ENCODE results near the gene BPIFA3. TPM values are rescaled to one million over a fixed set of nuclear protein-coding genes. Genes with fewer than 3 reads are reported as not detected.

The BPIFA3 gene
- total and polyA plus RNA-seq, 2 of the 8 experiments (the other 6 are each of a cell fraction or from before 2014, with no cell fraction given), result not detected

GRCh38 chr20:33209789-33210188 is 7.4 kb upstream of the BPIFA3 start:
- Histone ChIP-seq H2BK12ac (ENCODE audit: low read depth, low read length) (no peak overlapping the region), H2BK5ac (ENCODE audit: low read depth, low read length) (no peak overlapping the region), H3K23me2 (ENCODE audit: low read depth, low read length) (no peaks in the 10 kb centered on the region), H3K27me3 (replicated peaks in 1 of 4; ENCODE audit: control insufficient read depth in 3 of 4, extremely low read depth in 1 of 4, insufficient read depth in 3 of 4, low read length in 3 of 4) (peaks cover 0 to 3% (median 1%) of the 10 kb centered on the region in 4 experiments; a peak in 4 of 7 replicates), H3K4me1 (replicated peaks in 1 of 4; ENCODE audit: control insufficient read depth in 3 of 4, insufficient read depth in 4 of 4, low read length in 3 of 4) (0 out of 7 replicates have a peak, but pooled peaks cover 0 to 2% (median 0%) of the 10 kb centered on the region in 4 experiments), H2BK15ac (ENCODE audit: low read length) (no peak overlapping the region), H3K18ac (ENCODE audit: extremely low read depth, low read length) (no peak overlapping the region), H3K9me3 (ENCODE audit: insufficient read depth in 2 of 2, low read depth in 1 of 2, low read length in 1 of 2) (no peaks in the 10 kb centered on the region), H2BK120ac (replicated peaks; ENCODE audit: low read depth, low read length) (no peak overlapping the region), H3K56ac (replicated peaks; ENCODE audit: insufficient read length, low read depth, low read length) (no peak overlapping the region), H3K79me1 (ENCODE audit: low read depth, low read length) (no peaks in the 10 kb centered on the region), H2AK5ac (ENCODE audit: low read depth, low read length) (no peak overlapping the region), H4K91ac (replicated peaks; ENCODE audit: insufficient read length, low read length) (no peak overlapping the region), H4K5ac (ENCODE audit: insufficient read length, low read depth, low read length) (no peak overlapping the region), H3K4me3 (ENCODE audit: extremely low read depth in 1 of 4, insufficient read depth in 2 of 4, low read depth in 3 of 4, low read length in 4 of 4) (no peak overlapping the region), H4K20me1 (replicated peaks in 1 of 2; ENCODE audit: control insufficient read depth in 1 of 2, insufficient read depth in 2 of 2, low read length in 2 of 2) (peaks cover 0 to 3% of the 10 kb centered on the region in 2 experiments), H3K9ac (replicated peaks in 1 of 4; ENCODE audit: extremely low read depth in 1 of 4, low read depth in 3 of 4, low read length in 3 of 4) (no peak overlapping the region), H3K27ac (ENCODE audit: low read depth, low read length) (no peak overlapping the region), H2AFZ (ENCODE audit: low read length) (0 out of 2 replicates have a peak overlapping the region, but pooled peaks have one; percentile 42), H3K79me2 (ENCODE audit: control insufficient read depth in 1 of 2, insufficient read depth in 2 of 2, low read length in 2 of 2) (no peaks in the 10 kb centered on the region), H3K4me2 (ENCODE audit: insufficient read depth in 1 of 2, low read depth in 2 of 2, low read length in 2 of 2) (peak overlapping the region; percentile 44 to 53), H3K4ac (replicated peaks; ENCODE audit: insufficient read length, low read depth, low read length) (no peak overlapping the region), H3K14ac (ENCODE audit: insufficient read length) (no peak overlapping the region), H2BK20ac (ENCODE audit: low read length) (no peak overlapping the region), H3K23ac (ENCODE audit: insufficient read length) (no peak overlapping the region), H4K8ac (ENCODE audit: extremely low read depth, insufficient read depth, low read length) (no peak overlapping the region), H3K36me3 (ENCODE audit: control insufficient read depth in 2 of 4, insufficient read depth in 4 of 4, low read length in 3 of 4) (no peaks in the 10 kb centered on the region)
- FAIRE-seq (peak; percentile 90), DNase-seq (ENCODE audit: low read depth in 1 of 2, low spot score in 2 of 2) (peak in 1 of 2 experiments; percentile 89)
- CTCF ChIA-PET (ENCODE audit: partially characterized antibody), result interaction anchor here (1.3 to 2.1 kb wide), 3 partner anchors 27 to 53 kb away, joined by 4 to 8 read pairs (median 5); no protein-coding TSS in a partner anchor
- 15% methylated on average over 13 of the region's 13 CpGs; no CpG with 5 or more reads in 1 of the 2 experiments for WGBS, 2 experiments (ENCODE audit: extremely low coverage in 1 of 2, insufficient coverage in 1 of 2, insufficient read length in 1 of 2, insufficient replicate concordance in 2 of 2, low coverage in 1 of 2, low lambda C conversion rate in 2 of 2, missing lambda C conversion rate in 1 of 2)
- POLR2A ChIA-PET (ENCODE audit: partially characterized antibody), result no interaction called here
- TF ChIP-seq MAX (IDR thresholded peaks at IDR 0.05) (0 out of 2 replicates have a peak, but pooled peaks have one; percentile 29), SIN3A (conservative IDR thresholded peaks at IDR 0.05 in 1 of 2, IDR thresholded peaks at IDR 0.05 in 1 of 2; ENCODE audit: low read depth in 1 of 2, low read length in 2 of 2) (peak; percentile 69 to 73; a peak in 2 of 4 replicates), SP1 (IDR thresholded peaks at IDR 0.05; ENCODE audit: low read depth, low read length) (no peak), RAD21 (IDR thresholded peaks at IDR 0.05 in 1 of 2, conservative IDR thresholded peaks at IDR 0.05 in 1 of 2; ENCODE audit: low read depth in 2 of 2, low read length in 2 of 2) (0 out of 4 replicates have a peak, but pooled peaks of 1 of the 2 experiments have one; percentile 5), RNF2 (IDR thresholded peaks at IDR 0.05; ENCODE audit: borderline replicate concordance, low read depth, low read length, missing control alignments, poor library complexity, severe bottlenecking) (no peak), POLR2A (IDR thresholded peaks at IDR 0.05; ENCODE audit: control extremely low read depth in 1 of 2, low read depth in 2 of 2, low read length in 2 of 2) (no peak), E2F6 (IDR thresholded peaks at IDR 0.05) (0 out of 2 replicates have a peak, but pooled peaks have one; percentile 41), RXRA (IDR thresholded peaks at IDR 0.05; ENCODE audit: insufficient read depth, low read depth, low read length) (no peak), HDAC2 (IDR thresholded peaks at IDR 0.05; ENCODE audit: borderline replicate concordance in 1 of 2, low read depth in 2 of 2, low read length in 2 of 2) (0 out of 4 replicates have a peak, but pooled peaks of 1 of the 2 experiments have one; percentile 55), KDM1A (IDR thresholded peaks at IDR 0.05; ENCODE audit: borderline replicate concordance, low read length) (no peak), CHD1 (IDR thresholded peaks at IDR 0.05; ENCODE audit: low read depth, low read length) (no peak)

Data from H1 (cell line).